NK-92 treated with Interleukin-12 subunit alpha and Interleukin-12 subunit beta, amount 100 ng/mL, for 24 hours (cell line): Measurements from ENCODE around the gene CTBP2.

ENCODE experiments used
- DNase-seq: peaks from one replicate; lab custom pipeline; 2025; lab: John Stamatoyannopoulos, UW

The CTBP2 gene

DNA sequence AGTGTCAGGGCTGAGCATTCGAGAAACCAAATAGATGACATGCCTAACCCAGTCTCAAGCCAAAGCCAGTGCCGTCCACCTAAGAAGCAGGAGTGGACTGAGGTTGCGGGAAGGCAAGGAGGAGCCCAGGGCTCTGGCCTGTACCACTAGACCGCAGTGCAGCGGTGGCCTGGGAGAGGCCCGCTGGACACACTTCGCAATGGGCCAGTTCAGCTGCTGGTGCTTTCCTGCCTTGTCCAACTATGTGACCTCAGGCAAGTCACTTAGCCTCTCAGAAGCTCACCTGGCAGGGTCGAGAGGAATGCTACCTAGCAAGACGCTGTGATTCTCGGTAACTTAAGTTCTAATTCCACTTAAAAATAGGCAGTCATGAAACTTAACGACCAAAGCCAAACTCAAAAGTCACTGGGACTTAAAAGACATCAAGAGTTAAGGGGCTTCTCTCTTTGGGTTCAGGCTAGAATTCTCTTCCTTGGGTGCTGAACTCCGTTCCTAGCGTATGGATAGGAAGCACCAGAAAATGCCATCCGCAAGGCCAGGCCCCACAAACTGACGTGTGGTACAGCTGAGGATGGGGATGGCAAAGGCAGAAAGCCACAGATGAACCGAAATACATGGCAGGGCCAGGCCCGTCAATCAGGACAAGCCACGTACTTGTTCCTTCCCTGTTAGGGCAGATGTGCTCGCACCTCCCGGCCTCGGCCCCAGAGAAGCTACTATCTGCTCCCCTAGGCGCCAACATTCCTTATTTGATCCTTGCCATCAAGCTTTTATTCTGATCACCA is 34.2 kb downstream of the CTBP2 start:
- no peak for DNase-seq

DNA sequence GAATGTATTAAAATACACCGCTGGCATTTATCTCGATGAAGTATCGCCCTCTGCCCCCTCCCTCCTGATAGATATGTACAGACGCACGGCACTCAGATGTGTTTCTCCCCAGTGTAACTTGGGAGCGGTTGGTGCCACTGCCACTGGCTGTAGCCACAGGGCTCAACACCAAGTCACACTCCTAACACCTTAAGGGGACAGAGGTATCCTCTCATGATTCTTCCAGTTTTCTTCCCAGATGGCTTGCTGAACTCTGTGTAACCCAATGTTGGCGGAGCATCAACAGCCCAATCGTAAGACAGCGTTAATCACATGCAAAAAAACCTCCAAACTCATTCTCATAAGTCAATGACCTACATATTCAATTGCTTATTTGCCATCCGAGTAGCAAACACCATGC is 35.5 kb downstream of the CTBP2 start:
- no peak for DNase-seq

DNA sequence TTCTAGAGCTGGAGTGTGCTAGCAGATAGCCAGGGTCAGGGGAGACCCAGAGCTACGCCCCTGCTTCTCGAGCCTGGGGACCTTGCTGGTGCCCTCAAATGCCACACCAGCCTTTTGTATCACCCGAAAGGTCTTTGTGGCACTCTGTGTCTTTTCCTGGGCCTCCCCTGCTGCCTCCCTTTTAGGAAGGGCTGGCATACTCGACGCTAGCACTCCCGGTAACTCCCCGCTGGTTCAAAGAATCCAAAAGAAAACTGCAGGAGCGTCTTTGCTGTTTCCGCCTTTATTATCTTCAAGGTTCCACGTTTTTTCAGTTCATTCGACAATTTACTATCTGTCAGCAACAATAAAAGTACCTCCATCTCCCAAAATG is 36.3 kb downstream of the CTBP2 start:
- DNase-seq: no peak

DNA sequence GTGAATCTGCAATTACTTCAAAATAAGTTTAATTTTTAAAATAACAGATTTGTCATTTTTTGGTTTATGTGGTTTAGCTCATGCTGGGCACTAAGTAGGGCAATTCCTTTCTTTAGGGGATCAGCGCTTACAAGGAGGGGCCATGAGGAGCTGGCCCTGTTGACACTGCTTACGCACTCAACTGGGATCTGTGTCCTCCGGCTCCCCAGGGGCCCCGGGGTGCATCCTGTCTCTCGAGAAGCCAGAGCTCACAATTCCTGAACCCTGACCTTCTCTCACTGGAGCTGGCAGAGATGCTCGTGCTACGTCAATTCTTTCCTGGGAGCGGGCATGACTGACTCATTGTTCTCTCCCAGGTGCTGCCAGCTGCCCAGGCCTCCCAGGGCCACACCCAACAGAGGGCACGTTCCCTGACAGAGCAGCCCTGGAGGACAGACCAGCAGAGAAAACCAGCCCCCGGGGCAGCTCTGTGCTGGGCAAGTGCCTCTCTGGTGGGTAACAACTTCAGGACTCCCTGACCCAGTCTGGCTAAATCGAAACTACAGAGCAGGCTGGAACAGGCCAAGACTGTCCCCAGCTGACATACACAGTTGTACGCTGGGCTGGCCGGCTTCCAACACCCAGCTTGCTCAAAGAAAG is 36.8 kb downstream of the CTBP2 start:
- DNase-seq: no peak

DNA sequence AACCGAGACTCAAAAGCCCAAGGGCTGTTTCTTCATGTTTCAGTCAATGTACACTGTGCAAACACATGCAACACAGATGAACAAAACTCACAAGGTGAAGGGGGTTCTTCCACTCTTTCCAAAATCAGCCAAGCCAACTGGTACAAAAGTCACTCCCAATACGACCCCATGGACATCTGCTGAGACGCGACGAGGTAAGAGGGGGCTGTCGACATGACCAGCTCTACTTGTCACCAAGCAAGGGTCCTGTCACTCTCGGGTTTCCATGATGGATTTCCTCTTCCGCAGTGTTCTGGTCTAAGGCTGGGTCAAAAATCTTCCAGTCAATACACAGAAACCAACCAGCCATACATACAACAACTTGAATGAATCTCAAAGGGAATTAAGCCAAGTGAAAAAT is 37.8 kb downstream of the CTBP2 start:
- no peak for DNase-seq

DNA sequence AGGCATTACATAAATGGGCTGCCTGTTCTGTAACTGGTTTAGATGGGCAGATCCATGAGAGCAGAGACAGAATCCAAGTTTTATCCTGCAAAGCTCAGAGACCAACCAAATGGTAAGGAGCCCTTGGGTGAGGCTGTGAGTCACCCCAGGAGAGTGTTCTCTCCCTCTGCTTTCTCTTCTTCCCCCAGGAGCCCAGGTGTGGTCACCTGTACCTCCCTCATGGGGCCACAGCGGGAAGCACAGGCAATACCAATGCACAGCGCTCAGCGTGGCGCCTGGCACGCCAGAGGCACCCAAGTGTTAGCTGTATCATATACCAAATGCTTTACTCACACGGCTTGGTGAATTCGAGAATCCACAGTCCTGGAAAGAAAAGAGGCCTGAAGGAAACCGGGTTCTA is 39.4 kb downstream of the CTBP2 start:
- DNase-seq: no peak

DNA sequence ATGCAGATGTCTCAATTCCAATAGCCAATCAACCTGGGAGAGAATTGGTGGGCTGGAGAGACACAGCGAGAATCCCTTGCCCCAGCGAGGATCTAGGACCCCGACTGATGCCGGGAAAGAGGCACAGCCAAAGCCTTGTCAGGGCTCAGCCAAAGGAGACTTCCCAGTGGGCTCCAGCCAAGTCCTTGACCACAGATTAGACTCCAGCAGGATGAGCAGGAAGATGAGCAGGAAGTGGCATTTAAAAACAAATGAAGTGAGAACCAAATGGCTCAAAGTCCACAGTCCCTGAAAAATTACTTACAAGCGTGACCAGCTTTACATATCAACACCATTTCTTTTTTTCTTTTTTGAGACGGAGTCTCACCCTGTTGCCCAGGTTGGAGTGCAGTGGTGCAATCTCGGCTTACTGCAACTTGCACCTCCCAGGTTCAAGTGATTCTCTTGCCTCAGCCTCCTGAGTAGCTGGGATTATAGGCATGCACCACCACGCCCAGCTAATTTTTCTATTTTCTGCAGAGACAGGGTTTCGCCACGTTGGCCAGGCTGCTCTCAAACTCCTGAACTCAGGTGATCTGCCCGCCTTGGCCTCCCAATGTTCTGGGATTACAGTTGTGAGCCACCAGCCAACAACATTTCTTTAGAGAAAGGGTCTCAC is 40.2 kb downstream of the CTBP2 start:
- DNase-seq: no peak

DNA sequence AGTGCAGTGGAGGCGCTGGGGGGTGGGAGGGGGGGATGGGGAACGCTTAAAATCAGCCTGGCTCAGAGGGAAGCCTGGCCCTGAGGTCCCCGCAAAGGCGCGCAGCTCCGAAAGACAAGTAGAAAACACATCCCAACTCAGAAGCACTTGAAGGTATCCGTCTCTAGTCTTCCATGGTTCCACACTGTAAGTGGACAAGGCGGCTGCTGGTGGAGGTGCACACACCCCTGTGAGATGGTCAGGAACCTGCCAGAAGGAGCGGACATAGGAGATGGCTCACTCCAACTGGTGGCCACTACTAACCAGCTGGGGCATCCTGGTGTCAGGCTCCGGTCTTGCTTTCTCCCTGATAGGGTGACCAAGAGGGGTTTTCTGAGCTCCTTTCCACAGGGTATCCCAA is 41.7 kb downstream of the CTBP2 start:
- no peak for DNase-seq

DNA sequence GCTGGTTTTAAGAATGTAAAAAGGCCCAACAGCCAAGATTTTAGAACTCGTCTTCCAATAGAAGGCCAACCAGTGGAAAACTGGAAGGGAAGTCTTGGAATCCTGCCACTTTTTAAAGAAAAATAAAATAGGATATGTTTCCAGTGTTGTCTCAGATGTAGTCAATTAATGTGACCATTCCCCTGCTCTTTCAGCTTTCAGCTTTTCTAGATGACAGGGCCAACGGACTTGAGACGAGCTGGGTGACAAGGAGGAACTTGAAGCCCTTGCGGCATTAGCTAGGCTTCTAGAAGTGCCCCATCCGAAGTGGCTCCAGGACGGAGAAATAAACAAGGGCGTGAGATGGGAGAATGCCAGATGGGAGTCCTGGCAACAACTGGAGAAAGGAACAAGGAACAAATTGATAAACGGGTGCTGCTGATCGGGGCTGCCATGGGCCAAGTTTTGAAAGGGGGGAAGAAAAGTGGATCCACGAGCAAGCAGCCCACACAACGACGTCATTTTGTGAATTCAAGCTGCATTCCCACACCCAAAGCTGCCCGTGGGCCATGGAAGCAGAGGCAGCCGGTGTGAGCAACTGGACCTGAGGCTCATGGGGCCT is 42.3 kb downstream of the CTBP2 start:
- no peak for DNase-seq

DNA sequence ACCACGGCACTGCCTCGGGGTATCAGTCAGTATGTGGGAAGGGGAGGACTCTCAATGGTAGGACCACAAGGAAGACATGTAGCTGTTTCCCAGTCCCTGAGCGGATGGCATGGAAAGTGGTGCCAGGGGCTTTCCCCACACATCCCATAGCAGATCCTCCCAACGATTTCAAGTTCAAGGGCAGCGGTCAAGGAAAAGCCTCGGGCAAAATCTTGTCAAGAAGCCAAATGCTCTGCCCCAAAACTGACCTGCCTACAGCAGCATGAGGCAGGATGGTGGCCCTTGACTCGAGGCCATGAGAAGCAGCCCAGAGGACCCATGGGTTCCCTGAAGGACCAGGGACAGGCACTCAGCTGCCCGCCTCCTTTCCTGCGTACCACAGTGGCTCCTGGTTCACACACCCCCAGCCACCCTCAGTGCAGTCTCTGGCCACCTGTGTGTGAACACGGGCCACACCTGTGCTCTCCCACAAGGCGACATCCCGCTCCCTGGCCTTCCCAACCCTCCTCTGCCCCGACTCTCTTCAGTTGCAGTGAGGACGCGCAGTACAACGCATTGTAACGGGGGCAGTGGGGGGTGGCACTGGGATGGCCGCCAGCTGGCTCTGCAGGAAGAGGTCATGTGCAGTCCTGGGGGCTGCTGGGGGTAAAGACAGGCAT is 43.6 kb downstream of the CTBP2 start:
- no peak for DNase-seq

DNA sequence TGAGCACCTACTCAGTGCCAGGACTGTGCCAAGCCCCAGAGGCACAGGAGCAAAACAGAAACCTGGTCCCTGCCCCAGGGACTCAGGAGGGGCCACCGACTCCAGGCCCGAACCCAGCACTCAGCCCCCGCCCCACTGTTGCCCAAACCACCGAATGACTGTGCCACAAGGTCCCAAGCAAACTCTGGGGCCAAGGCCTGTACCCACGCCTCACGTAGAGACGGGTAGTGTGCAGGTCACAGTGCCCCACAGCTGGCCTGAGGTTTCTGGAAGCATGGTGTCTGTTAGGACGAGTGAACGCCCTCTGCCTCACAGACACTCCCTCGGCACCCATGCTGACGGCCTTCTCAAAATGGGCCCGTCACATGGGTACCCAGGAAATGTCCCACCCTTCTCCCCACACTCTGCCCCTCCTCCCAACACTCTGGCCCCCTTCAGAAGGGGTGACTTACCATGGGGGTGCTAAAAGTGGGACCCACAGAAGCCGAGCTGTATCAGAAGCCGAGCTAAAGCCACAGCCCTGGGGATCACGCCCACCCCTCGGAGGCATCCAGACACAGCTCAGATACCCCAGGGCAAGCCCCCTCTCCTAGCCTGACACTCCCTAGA is 44.2 kb downstream of the CTBP2 start:
- no peak for DNase-seq

DNA sequence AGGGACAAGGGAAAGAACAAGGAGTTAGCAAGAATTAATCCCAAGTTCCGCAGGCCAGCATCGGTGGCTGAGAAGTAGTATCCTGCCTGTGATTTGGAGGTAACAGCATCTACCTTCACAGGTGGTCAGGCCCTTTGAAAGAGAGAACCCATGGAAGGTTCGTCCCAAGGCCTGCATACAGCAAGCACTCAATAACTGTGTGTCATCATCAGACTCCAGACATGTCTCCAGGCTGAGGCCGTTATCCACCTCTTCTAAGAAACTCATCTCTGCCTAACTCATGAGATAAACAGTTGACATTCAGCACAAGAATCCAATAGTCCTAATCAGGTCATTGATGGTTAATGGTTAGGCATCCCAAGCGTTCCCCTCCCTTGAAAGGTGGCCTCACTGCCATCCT is 45.0 kb downstream of the CTBP2 start:
- DNase-seq: no peak

DNA sequence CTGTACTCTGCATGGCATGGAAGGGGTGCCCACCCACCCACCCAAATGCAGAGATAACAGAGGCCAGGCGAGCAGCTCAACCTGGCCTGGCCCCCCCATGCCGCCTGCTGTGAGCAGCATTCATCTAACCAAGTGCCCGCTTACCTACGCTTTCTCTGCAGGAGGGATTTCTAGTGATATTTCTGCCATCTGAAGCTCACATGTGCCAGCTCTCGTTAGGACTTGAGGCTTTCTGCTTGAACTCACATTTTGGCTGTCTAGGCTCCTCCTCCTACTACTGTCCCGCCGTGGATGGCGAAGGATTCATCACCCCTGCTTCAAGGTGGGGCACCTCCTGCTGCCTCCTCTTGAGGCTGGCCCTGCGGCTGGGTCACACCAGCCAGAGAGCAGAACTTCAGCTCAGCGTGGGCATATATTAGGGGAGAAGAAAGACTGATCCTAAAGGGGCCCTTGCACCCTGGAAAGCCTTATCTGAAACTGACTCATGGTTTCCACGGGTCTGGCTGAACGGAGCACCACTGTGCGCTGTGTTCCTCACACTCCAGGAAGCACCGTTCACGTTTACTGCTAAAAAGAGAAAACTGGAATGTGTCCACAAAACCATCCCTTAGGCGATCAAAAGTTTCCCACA is 45.5 kb downstream of the CTBP2 start:
- DNase-seq: no peak

DNA sequence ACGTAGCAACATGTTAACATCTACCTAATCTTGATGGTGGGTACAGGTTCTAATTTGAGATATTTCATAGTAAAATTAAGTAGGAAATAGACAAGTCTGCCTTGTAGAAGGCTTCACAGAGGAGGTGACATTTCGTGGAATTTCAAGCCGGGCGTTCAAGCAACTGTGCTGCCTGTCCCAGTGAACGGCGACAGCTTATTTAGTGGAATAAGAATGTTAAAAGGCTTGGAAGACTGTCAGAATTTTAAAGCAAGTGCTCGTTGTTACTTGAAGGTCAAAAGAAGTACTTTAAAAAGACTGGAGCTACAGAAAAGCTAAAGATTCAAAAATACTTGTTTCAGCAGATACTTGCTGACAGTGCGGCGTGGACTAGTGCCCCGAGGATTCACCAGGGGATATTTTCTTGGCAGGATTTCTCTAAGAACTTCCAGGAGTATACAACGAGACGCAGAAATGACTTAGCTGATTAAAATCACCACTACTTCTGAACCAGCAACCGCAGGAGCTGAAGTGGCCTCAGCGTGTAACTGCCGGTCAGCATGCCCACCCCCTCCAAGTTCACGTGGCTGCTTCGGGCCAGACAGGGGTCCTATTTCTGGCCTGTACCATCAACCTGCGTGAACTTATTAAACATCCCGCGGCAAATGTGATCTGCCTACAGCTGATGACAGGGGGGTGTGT is 46.5 kb downstream of the CTBP2 start:
- DNase-seq: no peak

DNA sequence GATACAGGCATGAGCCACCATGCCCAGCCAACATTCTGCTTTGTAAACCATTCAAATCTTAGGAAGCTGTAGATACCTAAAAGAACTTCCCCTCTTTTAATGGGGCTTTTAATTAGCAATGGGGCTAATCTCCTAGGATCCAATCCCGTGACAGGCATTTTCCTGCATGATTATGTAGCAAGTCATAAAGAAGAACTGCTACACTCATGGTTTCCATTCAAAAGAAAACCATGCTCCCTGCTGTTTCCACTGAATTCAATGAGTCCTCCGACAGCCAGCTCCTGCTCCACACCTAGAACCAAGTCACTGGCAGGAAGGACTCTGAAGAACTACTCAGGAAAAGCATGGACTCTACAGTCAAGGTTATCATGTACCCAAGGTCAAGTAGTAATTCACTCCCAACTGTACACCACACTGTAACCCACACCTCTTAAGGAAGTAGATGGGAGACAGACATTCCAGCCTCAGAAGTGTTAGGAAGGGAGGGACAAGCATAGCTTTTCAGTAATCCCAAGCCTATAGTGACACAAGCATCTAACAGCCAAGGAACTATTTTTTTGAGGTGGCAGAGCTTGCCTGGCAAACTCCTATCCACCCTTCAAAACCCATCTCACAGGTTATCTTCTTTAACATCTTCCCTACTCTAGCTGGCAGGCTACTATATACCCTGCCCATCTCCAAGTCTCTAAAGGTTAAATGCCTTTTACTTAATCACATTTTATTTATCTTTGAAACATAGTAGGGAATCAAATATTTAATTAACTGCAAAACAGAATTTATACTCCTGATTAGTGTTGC is 47.5 kb downstream of the CTBP2 start:
- no peak for DNase-seq

DNA sequence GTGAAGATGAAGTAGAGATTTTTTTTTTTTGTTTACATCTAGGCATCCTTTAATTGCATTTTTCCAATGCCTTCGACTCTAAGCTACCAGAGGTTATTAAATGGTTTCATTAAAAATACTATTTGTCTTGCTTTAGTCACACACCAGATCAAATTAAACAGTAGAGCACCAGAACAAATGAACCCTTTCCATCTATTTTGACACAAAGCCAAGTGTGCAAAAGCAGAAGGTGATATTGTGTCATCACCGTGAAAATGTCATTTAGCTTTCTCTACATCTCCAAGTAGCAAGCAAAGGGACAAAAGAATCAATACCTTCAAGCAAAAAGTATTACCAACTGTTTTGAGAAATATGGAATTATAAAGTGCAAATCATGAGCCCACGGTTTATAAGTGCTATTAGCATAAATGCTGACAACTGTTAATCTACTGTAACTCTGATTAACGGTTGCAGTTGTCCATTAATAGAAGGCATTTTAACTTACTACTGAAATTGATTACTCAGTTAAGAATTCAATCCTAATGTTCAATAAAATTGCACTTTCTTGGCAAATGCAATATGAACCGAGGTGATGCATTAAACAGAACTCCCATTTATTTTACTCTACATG is 49.1 kb downstream of the CTBP2 start:
- DNase-seq: no peak

DNA sequence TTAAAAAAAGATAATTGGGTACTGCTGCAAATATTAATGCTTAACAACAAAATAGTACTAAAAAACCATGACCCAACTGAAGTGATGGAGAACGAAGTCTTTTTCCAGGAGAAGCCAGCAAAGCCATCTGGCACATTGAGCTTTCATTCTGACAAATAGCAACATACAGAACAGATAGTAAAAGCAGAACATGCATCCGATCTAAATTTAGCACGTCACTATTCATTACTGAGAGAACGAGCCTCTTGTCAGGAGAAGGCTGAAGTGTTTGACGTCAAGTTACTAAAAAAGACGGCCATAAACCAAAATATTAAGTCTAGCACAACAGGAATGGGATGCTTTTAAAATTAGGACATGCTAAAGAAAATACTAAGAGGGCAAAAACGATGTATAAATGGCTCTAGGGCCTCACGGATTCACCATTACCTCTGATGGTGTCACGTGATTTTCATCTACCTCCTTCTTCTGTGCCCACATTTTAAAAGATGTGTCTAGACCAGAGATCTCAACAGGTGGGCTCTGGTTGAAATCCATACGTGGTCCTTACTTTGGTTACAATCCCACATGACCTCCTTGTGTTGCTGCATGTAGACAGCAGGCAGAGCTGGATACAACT is 52.3 kb downstream of the CTBP2 start:
- DNase-seq: no peak

DNA sequence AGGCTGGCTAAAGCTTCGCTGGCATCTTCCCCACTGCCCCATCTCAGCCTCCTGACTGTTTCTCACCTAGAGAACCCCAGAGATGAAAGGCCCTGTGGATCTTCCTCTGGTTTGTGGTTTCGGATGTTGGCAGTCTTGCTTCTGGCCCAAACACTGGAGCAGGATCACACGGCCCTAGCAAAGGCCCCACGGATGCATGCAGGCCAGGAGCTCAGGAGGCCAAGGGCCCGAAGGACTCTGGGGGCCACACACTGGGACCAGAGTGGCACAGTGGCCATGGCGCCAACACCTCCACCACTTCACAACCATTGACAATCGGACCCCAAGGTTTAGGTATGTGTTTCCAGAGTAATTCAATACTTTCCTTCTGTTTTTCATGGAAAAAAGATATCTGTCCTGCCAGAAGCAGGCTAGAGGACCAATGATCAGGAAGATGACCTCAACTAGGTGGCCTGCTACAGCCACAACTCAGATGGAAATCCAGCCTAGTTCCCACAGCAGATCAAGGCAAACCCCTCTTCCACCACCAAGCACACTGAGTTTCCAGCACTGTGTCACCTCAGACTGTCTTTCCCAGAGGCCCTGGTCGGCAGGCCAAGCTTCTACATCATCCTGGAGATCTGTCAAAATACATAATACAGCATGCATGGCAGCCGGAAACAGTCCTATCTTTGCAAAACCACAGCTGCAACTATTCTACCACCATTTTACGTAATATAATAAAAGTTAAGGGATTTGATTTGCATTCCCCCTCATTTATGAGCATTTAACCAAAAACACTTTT is 53.0 kb downstream of the CTBP2 start:
- DNase-seq: no peak
